Measurements from ENCODE around the gene LCORL.

The LCORL gene

DNA sequence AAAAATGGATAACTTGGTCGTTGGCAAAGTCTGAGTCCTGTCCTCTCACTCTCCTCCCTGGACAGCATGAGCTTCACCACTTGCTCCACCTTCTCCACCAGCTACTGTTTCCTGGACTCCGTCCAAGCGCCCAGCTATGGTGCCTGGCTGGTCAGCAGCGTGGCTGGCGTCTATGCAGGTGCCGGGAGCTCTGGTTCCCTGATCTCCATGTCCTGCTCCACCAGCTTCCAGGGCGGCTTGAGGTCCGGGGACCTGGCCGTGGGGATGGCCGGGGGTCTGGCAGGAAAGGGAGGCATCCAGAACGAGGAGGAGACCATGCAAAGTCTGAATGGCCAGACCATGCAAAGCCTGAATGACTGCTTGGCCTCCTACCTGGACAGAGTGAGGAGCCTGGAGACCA lies 109.9 kb downstream of the LCORL start:
- Histone ChIP-seq H3K9me3 (ENCODE audit: control insufficient read depth in 5 of 5, low read length in 5 of 5) (no peaks in the 10 kb centered on the region), H3K36me3 (ENCODE audit: control insufficient read depth in 5 of 5, insufficient read depth in 5 of 5, low read length in 5 of 5) (peaks cover 4 to 19% (median 7%) of the 10 kb centered on the region in 5 donors), H3K27me3 (ENCODE audit: control insufficient read depth in 5 of 5, insufficient read depth in 4 of 5, low read length in 5 of 5) (no peaks in the 10 kb centered on the region), H3K4me1 (ENCODE audit: control insufficient read depth in 5 of 5, insufficient read depth in 5 of 5, low read length in 5 of 5) (no peaks in the 10 kb centered on the region), H3K27ac (ENCODE audit: low read depth, low read length) (no peak overlapping the region), H3K9ac (ENCODE audit: low read length in 5 of 5) (no peak overlapping the region), H3K4me3 (ENCODE audit: low read depth in 1 of 5, low read length in 5 of 5) (no peak overlapping the region)

DNA sequence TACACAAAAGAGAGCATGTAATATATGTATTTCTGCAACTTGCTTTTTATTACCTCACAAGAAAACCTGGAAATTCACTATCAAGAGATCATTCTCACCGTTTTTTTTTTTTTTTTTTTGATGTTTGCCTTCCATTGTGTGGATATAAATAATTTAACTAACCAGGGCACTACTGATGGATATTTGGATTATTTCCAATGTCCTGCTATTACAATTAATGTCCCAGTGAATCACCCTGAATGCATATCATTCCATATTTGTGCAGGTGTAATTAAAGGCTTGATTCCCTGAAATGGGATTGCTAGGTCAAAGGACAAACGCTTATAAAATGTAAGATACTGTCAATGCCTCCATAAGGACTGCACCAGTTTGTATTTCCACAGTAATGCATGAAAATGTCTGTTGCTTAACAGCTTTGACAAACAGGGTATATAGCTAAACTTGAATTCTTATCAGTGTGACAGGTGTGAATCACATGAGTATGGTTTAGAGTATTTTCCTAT lies 123.0 kb downstream of the LCORL start:
- Histone ChIP-seq H3K4me1 (ENCODE audit: control insufficient read depth in 5 of 5, insufficient read depth in 5 of 5, low read length in 5 of 5) (peaks cover 0 to 4% (median 0%) of the 10 kb centered on the region in 5 donors), H3K9ac (ENCODE audit: low read length in 5 of 5) (no peak overlapping the region), H3K4me3 (ENCODE audit: low read depth in 1 of 5, low read length in 5 of 5) (no peak overlapping the region), H3K27ac (ENCODE audit: low read depth, low read length) (no peak overlapping the region), H3K36me3 (ENCODE audit: control insufficient read depth in 5 of 5, insufficient read depth in 5 of 5, low read length in 5 of 5) (no peaks in the 10 kb centered on the region), H3K27me3 (ENCODE audit: control insufficient read depth in 5 of 5, insufficient read depth in 4 of 5, low read length in 5 of 5) (no peaks in the 10 kb centered on the region), H3K9me3 (ENCODE audit: control insufficient read depth in 5 of 5, low read length in 5 of 5) (no peaks in the 10 kb centered on the region)

DNA sequence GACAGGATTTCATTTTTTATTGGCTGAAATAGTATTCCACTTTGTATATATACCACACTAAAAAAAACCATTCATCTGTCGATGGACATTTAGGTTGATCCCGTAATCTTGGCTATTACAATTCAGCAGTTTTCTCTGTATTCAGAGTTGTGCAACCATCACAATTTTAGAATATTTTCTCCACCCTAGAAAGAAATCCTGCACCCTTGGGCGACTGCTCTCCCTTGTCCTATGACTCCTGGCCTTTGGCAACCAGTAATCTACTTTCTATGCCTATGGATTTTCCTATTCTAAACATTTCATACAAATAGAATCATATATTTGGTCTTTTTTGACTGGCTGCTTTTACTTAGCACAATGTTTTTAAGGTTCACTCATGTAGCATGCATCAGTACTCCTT lies 126.1 kb downstream of the LCORL start:
- Histone ChIP-seq H3K27me3 (ENCODE audit: control insufficient read depth in 5 of 5, insufficient read depth in 4 of 5, low read length in 5 of 5) (no peaks in the 10 kb centered on the region), H3K9me3 (ENCODE audit: control insufficient read depth in 5 of 5, low read length in 5 of 5) (no peaks in the 10 kb centered on the region), H3K9ac (ENCODE audit: low read length in 5 of 5) (no peak overlapping the region), H3K4me3 (ENCODE audit: low read depth in 1 of 5, low read length in 5 of 5) (no peak overlapping the region), H3K27ac (ENCODE audit: low read depth, low read length) (no peak overlapping the region), H3K36me3 (ENCODE audit: control insufficient read depth in 5 of 5, insufficient read depth in 5 of 5, low read length in 5 of 5) (no peaks in the 10 kb centered on the region), H3K4me1 (ENCODE audit: control insufficient read depth in 5 of 5, insufficient read depth in 5 of 5, low read length in 5 of 5) (peaks cover 0 to 4% (median 0%) of the 10 kb centered on the region in 5 donors)

DNA sequence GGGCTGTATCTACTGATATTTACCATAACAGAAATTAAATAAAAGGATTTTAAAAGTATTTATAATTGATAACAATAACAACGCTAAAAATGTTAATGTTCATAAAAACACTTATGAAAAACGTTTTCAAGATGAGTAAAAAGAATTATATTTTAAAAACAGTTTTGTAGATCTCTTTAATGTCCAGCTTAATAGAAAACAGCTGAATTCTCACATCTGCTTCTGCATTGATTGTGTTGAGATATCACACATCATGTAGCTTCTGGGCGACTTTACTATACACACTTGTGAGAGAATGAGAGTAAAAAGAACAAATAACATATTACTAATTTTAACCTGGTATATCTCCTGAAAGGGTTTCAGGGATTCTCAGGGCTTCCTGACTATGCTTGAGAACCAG lies 127.1 kb downstream of the LCORL start:
- no peak overlapping the region for H3K4me3 ChIP-seq (ENCODE audit: low read depth in 1 of 5, low read length in 5 of 5)

DNA sequence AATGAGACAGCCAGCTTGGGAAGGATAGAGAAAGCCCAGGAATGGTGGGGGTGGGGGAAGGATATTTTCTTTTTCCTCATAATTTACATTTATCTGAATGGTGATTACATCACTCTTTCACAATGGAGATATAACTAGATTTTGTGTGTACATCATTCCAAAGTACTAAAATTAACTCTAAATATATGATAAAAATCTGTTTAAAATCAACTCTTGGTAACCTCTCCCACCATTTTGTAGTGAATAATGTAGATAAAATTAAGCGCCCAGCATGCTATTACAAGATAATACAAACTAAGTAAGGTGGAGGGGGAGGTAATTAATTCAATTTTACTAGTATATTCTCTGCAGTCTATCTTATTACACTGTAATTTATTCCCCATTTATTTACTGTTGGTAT lies 131.9 kb downstream of the LCORL start:
- peaks cover 0 to 2% (median under 1%) of the 10 kb centered on the region in 5 donors for H3K36me3 ChIP-seq (ENCODE audit: control insufficient read depth in 5 of 5, insufficient read depth in 5 of 5, low read length in 5 of 5)
- H3K27me3 ChIP-seq (ENCODE audit: control insufficient read depth in 5 of 5, insufficient read depth in 4 of 5, low read length in 5 of 5): no peaks in the 10 kb centered on the region
- no peaks in the 10 kb centered on the region for H3K9me3 ChIP-seq (ENCODE audit: control insufficient read depth in 5 of 5, low read length in 5 of 5)
- no peak overlapping the region for H3K9ac ChIP-seq (ENCODE audit: low read length in 5 of 5)
- H3K4me1 ChIP-seq (ENCODE audit: control insufficient read depth in 5 of 5, insufficient read depth in 5 of 5, low read length in 5 of 5): no peaks in the 10 kb centered on the region
- no peak overlapping the region for H3K4me3 ChIP-seq (ENCODE audit: low read depth in 1 of 5, low read length in 5 of 5)
- no peak overlapping the region for H3K27ac ChIP-seq (ENCODE audit: low read depth, low read length)

More for the DNA sequence above, 127.1 kb downstream of the LCORL start:
- Histone ChIP-seq H3K36me3 (ENCODE audit: control insufficient read depth in 5 of 5, insufficient read depth in 5 of 5, low read length in 5 of 5) (no peaks in the 10 kb centered on the region), H3K9ac (ENCODE audit: low read length in 5 of 5) (no peak overlapping the region), H3K27me3 (ENCODE audit: control insufficient read depth in 5 of 5, insufficient read depth in 4 of 5, low read length in 5 of 5) (no peaks in the 10 kb centered on the region), H3K9me3 (ENCODE audit: control insufficient read depth in 5 of 5, low read length in 5 of 5) (no peaks in the 10 kb centered on the region), H3K27ac (ENCODE audit: low read depth, low read length) (no peak overlapping the region), H3K4me1 (ENCODE audit: control insufficient read depth in 5 of 5, insufficient read depth in 5 of 5, low read length in 5 of 5) (peaks cover 0 to 4% (median 0%) of the 10 kb centered on the region in 5 donors)

DNA sequence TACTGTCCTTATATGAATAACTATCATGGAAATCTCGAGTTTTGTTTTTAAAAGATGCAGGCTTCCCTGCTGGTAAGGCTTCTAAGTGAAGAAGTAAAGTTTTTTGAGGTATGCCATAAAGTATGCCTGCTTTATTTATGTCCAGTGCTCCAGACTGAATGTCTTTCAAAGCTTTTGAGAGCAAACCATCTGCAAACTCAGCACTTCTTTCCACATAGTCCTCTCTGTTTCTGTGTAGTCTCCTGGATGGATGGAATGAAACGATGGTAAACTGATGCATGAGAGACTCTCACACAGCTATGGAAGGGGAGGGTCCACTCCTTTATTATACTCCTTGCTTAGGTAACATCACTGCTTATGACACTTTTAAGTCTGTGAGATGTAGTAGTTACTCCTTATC lies 137.0 kb downstream of the LCORL start:
- Histone ChIP-seq H3K4me3 (ENCODE audit: low read depth in 1 of 5, low read length in 5 of 5) (no peak overlapping the region), H3K36me3 (ENCODE audit: control insufficient read depth in 5 of 5, insufficient read depth in 5 of 5, low read length in 5 of 5) (peaks cover 0 to 17% (median 5%) of the 10 kb centered on the region in 5 donors), H3K9ac (ENCODE audit: low read length in 5 of 5) (no peak overlapping the region), H3K9me3 (ENCODE audit: control insufficient read depth in 5 of 5, low read length in 5 of 5) (no peaks in the 10 kb centered on the region), H3K4me1 (ENCODE audit: control insufficient read depth in 5 of 5, insufficient read depth in 5 of 5, low read length in 5 of 5) (no peaks in the 10 kb centered on the region), H3K27ac (ENCODE audit: low read depth, low read length) (no peak overlapping the region), H3K27me3 (ENCODE audit: control insufficient read depth in 5 of 5, insufficient read depth in 4 of 5, low read length in 5 of 5) (no peaks in the 10 kb centered on the region)

DNA sequence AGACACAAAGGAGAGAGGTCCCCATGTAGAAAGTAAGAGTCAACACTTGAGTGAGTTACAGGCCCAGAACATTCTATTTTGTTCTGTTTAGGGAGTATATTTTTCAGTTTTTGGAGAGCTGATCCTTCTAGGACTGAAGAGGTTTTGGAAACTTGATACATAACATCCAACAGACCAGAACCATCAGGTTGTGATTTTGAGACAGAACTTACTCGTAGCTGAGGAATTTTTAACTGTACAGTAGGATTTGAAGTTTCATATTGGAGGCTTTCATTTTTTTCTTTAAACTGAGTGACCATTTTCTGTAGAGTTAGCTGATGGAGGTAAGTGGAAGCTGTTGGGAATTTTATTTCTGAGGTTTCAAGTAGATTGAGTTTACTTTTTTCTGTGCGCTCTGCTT lies 137.5 kb downstream of the LCORL start:
- Histone ChIP-seq H3K4me3 (ENCODE audit: low read depth in 1 of 5, low read length in 5 of 5) (no peak overlapping the region), H3K27ac (ENCODE audit: low read depth, low read length) (no peak overlapping the region), H3K36me3 (ENCODE audit: control insufficient read depth in 5 of 5, insufficient read depth in 5 of 5, low read length in 5 of 5) (peaks cover 0 to 17% (median 5%) of the 10 kb centered on the region in 5 donors), H3K9me3 (ENCODE audit: control insufficient read depth in 5 of 5, low read length in 5 of 5) (no peaks in the 10 kb centered on the region), H3K27me3 (ENCODE audit: control insufficient read depth in 5 of 5, insufficient read depth in 4 of 5, low read length in 5 of 5) (no peaks in the 10 kb centered on the region), H3K9ac (ENCODE audit: low read length in 5 of 5) (no peak overlapping the region), H3K4me1 (ENCODE audit: control insufficient read depth in 5 of 5, insufficient read depth in 5 of 5, low read length in 5 of 5) (no peaks in the 10 kb centered on the region)

DNA sequence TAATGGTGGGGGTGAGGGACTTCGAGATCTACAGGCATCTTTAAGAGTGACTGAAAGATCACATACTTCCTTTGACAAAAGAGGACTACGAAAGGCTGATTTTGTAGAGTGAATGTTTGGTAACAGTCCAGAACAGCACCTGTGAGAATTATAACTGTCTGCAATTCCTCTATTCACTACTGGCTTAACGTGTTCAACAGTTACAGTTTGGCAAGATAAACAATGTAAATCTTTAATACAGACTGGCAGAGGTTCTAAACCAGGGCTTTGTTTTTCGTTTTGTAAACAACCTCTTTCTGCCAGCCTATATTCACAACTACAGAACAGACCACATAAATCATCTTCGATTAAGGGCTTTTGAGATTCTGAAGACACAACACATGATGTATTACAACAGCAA lies 143.9 kb downstream of the LCORL start:
- Histone ChIP-seq H3K36me3 (ENCODE audit: control insufficient read depth in 5 of 5, insufficient read depth in 5 of 5, low read length in 5 of 5) (peaks cover 0 to 4% (median 0%) of the 10 kb centered on the region in 5 donors), H3K9ac (ENCODE audit: low read length in 5 of 5) (no peak overlapping the region), H3K4me1 (ENCODE audit: control insufficient read depth in 5 of 5, insufficient read depth in 5 of 5, low read length in 5 of 5) (no peaks in the 10 kb centered on the region), H3K27me3 (ENCODE audit: control insufficient read depth in 5 of 5, insufficient read depth in 4 of 5, low read length in 5 of 5) (no peaks in the 10 kb centered on the region), H3K27ac (ENCODE audit: low read depth, low read length) (no peak overlapping the region), H3K9me3 (ENCODE audit: control insufficient read depth in 5 of 5, low read length in 5 of 5) (no peaks in the 10 kb centered on the region), H3K4me3 (ENCODE audit: low read depth in 1 of 5, low read length in 5 of 5) (no peak overlapping the region)

DNA sequence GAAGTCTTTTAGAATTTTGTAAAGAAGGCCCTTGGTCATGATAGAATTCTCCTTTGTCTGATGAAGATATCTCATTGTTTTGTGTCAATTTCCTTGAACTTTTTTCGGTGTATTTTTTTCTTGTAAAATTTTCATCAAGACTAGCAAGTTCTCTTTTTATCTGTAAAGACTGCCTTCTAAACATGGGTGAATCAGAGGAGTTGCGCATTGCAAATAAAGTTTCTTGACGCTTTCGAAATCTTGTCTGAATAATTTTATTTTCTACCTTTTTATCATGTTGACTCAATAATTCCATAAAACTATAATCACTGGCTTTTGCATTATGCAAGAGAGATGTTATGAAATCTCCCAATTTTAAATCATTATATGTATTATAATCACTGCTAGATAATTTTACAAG lies 144.6 kb downstream of the LCORL start:
- Histone ChIP-seq H3K9ac (ENCODE audit: low read length in 5 of 5) (no peak overlapping the region), H3K9me3 (ENCODE audit: control insufficient read depth in 5 of 5, low read length in 5 of 5) (no peaks in the 10 kb centered on the region), H3K4me1 (ENCODE audit: control insufficient read depth in 5 of 5, insufficient read depth in 5 of 5, low read length in 5 of 5) (no peaks in the 10 kb centered on the region), H3K27ac (ENCODE audit: low read depth, low read length) (no peak overlapping the region), H3K27me3 (ENCODE audit: control insufficient read depth in 5 of 5, insufficient read depth in 4 of 5, low read length in 5 of 5) (no peaks in the 10 kb centered on the region), H3K36me3 (ENCODE audit: control insufficient read depth in 5 of 5, insufficient read depth in 5 of 5, low read length in 5 of 5) (peaks cover 0 to 4% (median 0%) of the 10 kb centered on the region in 5 donors), H3K4me3 (ENCODE audit: low read depth in 1 of 5, low read length in 5 of 5) (no peak overlapping the region)

DNA sequence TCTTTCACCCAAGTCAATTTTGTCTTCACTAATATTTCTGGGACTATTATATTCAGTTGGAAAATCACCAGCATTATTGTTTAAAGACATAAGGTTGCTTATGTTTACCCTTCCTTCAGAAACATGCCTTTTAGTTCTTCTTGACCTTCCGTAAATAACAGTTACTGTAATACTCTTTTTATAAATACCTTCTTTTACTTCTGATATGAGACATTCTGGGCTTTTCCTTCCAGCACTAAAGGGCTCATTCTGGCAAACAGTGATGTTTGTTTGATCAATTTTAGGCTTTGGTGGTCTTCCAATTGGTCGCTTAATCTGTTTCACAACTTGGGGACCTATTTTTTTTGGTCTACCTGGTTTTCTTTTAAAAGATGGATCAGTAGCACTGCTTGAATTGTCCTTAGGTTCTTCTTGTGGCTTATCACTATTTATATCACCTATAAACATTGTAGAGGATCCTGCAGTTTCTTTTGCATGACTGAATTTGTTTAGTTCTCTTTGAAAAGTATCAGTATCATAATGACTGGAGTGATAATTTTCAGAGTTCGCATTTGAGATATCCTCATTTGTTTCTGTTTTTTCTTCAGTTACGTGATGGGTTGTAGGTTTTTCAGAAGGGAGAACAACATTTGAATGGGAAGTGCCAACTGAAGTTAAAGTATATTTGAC lies 146.0 kb downstream of the LCORL start:
- Histone ChIP-seq H3K9ac (ENCODE audit: low read length in 5 of 5) (no peak overlapping the region), H3K4me3 (ENCODE audit: low read depth in 1 of 5, low read length in 5 of 5) (no peak overlapping the region), H3K4me1 (ENCODE audit: control insufficient read depth in 5 of 5, insufficient read depth in 5 of 5, low read length in 5 of 5) (no peaks in the 10 kb centered on the region), H3K27ac (ENCODE audit: low read depth, low read length) (no peak overlapping the region), H3K9me3 (ENCODE audit: control insufficient read depth in 5 of 5, low read length in 5 of 5) (no peaks in the 10 kb centered on the region), H3K36me3 (ENCODE audit: control insufficient read depth in 5 of 5, insufficient read depth in 5 of 5, low read length in 5 of 5) (peaks cover 0 to 4% (median 0%) of the 10 kb centered on the region in 5 donors), H3K27me3 (ENCODE audit: control insufficient read depth in 5 of 5, insufficient read depth in 4 of 5, low read length in 5 of 5) (no peaks in the 10 kb centered on the region)
